GM21717 (cell line): ENCODE results near the gene FADS2.

ENCODE experiments used
- ATAC-seq: cut with Tn5 transposase; IDR thresholded peaks from one replicate; pipeline ENCODE4 v1.9.1; 2021; ENCODE audit warnings: mild to moderate bottlenecking, moderate library complexity; ENCODE audit not compliant: unreplicated experiment

Gene FADS2

DNA sequence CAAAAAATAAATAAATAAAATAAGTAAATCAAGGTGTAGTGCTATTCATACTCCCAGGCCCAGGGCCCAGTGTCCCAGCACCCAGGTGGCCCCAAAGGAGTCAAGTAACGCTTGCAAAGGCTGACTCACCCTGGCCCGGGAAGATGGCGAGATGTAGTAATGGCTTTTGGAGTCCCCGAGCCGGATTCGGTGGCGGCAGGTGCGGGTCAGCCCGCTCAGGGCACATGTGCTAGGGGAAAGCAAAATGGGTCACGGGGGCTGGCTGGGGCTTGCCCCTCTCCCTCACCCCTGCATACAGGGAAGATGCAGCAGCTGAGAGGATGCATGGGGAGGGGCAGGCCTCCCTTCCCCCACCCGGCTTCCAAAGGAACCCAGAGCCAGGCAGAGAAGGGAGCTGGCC lies 74.2 kb downstream of the FADS2 start:
- no peak for ATAC-seq

- ATAC-seq = no peak
Observed at GRCh38 chr11:61903845-61904244, 75.7 kb downstream of the FADS2 start.

- no peak for ATAC-seq
Observed at GRCh38 chr11:61904539-61905048, 76.5 kb downstream of the FADS2 start.

- no peak for ATAC-seq
Observed at GRCh38 chr11:61905067-61905696, 77.1 kb downstream of the FADS2 start.

DNA sequence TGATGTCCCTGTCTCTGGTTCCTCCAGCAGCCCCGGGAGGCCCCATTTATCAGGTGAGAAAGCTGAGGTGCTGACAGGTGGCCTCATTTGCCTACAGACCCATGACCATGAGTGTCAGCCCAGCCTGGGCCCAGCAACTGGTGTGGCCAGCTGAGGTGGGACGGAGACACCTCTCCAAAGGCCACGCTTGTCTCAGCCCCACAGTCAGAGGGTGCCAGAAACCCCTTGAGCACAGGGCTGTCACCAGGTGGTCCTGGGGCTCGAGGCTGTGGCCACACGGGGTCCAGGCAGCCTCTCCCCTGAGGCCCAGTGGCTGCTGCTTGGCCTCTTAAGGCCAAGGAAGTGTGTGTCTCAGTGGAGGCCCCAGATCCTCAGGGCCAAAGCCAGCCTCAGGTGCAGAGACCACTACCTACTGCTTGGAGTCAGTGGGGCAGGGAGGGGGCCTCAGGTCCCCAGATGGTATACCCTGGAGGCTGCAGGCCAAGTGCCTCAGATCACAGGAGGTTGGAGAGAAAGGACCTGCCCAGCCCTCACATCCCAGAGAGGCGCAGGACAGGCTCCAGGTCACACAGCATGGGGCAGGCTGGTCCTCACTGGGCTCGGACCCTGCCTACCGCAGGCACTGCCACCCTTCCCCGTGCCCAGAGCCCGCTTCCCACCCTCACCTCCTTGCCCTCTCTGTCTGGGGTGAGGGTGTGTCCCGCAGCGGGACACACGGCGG lies 77.9 kb downstream of the FADS2 start:
- no peak for ATAC-seq

- ATAC-seq = no peak
Observed at GRCh38 chr11:61906522-61906909, 78.4 kb downstream of the FADS2 start.

DNA sequence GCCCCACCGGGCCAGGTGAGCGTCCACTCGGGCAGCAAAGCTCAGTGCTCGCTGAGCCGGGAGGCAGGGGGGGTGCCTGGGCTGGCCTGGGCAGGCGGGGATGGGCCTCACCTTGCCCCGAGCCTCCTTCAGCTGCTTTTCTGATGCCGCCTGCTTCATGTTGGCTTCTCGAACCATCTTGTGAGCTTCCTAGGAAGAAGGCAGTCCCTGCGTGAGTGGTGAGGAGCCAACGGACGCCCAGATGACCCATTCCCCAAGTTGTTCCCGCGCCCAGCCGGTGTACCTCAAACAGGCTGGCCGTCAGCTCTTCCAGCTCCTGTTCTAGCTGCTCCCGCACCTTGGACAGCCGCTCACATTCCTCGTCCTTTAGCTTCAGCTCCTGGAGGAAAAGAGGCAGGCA lies 79.2 kb downstream of the FADS2 start:
- no peak for ATAC-seq

DNA sequence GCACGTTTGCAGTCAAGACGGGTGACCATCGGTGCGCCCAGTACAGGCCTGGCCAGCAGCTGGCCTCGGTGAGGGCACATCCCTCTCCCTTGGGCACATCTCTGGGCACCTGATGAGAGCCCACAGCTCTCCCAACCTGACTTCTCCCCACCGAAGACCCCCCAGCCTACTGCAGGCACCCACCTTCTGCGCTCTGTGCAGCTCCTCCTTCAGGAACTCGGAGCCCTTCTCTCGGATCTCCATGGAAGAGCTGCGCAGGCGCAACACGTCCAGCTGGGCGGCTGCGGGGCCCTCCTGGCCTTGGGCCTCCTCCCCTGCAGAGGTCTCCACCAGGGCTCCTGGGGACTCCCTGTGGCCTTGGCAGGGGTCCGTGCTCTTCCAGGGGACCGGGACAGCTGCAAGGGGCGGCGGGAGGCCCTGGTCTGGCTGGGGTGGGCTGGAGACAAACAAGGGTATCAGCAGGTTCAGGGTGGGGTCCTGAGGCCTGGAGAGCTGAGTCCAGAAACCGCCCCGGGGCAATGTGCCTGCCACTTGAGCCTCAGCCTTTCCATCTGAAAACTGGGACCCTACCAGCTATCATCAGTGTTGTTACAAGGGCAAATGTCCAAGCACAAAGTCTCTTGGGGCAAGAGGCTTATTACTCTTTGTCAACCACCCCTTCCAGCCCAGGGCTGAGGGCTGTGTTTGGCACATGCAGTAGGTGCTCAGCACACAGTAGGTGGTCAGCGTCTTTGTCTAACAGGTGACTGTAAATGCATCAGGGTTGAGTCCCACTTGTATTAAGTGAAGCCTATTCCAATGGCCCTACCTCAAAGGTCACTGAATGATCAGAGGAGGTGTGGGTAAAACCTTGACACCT lies 80.0 kb downstream of the FADS2 start:
- ATAC-seq = no peak

- ATAC-seq = no peak
Observed at GRCh38 chr11:61908730-61909316, 80.7 kb downstream of the FADS2 start.

- ATAC-seq = no peak
Observed at GRCh38 chr11:61910187-61911127, 82.4 kb downstream of the FADS2 start.

DNA sequence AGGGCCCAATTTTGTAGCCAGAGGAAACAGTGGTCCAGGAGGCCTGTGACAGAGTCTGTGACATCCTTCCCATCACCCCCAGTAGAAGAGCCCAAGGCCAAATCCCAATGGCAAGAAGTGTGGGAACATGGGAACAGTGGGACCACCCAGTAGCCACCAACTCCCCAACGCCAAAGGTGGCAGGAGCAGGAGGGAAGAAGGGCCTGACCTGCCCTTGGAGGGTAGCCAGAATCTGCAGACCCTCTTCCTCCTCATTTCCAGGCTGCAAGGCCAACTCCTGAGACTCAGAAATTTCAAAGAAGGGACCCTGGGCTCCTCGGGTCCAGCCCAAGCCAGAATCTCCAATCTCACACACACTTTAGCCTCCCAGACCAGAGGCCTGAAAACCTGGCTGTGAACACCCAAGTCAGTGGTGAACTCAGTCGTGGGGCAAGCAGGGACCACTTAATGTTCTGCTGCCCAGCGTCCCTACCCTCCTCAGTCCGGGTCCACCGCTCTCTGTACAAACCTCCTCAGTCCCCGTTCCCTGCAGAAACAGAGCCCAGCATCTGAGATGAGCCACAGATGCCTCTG lies 83.1 kb downstream of the FADS2 start:
- no peak for ATAC-seq

DNA sequence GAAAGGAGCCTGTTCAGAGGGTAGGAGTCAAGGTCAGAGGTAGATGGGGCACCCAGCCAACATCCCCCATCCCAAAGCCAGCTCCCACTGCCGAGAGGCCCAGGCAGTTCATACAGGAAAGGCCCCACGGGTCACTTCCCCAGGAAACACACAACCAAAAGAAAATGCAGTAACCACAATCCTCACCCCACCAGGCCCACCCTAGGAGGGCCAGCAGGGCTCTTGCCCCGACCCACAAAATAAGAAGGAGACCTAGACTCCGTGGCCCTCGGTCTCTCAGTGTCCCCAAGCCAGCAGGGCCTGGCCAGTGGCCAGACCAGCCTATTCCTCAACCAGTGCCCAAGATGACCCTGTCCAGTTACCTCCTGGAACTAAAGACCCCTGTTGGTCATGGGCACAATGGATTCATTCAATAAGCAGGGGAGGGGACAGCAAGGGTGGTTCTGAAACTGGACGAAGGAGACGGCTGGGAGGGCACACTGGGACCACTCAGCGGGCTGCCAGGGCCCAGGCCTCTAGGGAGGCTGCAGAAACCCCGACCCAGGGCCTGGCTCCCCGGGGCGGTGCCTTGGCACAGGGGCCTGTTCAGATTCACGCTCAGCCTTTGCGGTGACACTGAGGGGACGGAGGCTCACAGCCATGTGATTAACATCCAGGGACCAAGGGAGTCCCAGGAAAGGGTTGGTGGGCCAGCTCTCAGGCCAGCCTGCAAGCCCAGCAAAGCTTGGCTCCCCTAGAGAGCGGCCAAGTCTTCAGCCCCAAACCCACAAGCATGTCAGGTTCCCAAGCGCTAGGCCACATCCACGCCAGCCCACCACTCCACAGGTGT lies 83.8 kb downstream of the FADS2 start:
- no peak for ATAC-seq

GRCh38 chr11:61912530-61912898 lies 84.4 kb downstream of the FADS2 start:
- ATAC-seq = no peak

DNA sequence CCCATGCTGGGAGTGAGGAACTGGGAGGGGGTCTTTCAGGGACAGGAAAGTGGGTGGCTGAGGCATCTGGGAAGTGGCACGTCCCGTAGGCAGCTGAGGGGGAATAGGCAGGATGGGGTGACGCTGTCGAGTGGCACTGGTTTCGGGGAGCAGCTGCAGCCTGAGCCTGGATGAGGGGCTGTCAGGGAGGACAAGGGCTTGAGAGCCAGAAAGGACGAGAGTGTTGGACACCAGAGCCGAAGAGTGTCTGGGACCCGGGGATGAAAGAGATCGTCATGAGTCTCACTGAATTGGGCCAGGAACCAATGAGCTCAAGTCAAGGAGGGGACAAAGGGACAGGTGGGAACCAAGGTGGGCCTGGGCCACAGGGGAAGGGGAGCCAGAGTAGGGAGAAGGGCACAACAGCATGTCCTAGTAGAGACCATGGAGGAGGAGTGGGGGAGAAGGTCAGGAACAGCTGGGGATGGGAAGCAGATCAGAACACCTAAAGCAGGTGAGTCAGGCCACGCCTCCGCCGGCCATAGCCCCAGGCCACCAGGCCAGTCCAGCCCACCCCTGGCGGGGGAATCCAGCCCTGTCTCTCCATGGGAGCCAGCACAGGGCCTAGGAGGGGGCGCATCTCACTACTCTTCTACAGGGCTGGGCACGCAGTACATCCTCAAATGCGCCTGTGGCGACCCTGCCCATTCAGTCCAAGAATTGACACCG lies 85.0 kb downstream of the FADS2 start:
- ATAC-seq = no peak

DNA sequence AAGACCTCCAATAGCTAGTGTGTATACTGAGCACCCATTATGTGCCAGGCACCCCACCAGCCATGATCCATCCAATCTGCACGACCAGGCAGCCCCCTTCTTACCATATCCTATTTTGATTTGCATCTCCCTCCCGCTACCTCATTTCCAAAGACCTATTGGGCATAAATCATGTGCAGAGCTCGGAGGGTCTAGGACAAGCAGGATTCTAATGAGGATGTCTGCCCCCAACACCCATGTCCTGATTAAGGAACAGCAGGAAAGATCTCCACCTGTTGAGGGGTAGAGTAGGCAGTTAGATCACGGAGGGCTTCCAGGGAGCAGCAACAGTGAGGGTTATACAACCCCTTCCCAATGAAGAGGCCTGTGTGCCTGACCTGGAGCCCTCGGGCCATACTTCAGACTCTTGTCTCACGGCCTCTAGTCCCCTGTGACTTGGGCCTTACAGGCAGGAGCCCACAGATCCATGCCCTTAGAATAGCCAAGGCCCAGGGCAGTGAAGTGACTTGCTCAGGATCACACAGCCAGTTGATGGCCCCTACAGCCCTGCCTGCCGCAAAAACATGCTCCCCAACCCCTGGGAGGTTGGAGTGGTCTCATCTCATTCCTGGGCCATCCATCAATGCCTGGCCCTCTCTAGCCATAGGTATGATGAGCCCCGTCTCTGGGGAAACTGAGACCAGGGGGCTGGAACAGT lies 85.7 kb downstream of the FADS2 start:
- ATAC-seq = no peak

GRCh38 chr11:61914471-61915171 lies 86.5 kb downstream of the FADS2 start:
- no peak for ATAC-seq

DNA sequence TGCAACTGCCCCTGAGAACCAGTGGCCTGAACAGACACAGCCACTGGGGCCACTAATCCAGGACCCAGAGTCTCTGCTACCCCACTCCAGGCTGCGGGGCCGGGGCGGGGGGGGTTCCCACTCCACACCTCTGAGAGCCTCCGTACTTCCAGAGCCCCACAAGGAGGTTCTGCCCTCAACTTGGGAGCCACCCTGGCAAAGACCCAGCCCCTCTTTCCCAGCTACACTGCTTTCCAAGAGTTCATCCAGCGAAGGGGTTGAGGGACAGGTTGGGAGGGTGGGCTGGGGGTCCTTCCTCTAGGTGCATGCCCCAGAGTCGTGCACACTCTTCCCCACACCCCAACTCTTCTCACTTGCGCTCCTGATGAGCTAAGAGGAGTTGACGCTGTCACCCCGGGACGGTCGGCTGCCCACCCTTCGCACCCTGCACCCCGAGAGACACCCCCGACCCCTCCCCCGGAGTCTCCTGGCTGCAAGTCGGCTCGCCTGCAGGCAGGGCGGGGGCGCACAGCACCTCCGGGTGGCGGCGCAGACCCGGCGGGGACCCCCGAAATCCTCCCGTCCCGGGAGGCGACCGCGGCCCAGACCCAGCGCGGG lies 88.7 kb downstream of the FADS2 start:
- no peak for ATAC-seq
